PFSK-1 (cell line): ENCODE measurements around the gene ADCY1.

Experiments used
- POLR2AphosphoS5 ChIP-seq: IDR thresholded peaks from 2 replicates; pipeline ENCODE4 v1.6.1; 2012; ENCODE audit warnings: low read depth, mild to moderate bottlenecking, control low read depth, low read length, moderate library complexity
- SIN3A ChIP-seq: IDR thresholded peaks from 2 replicates; pipeline ENCODE4 v1.6.1; 2012; ENCODE audit warnings: mild to moderate bottlenecking, low read length, moderate library complexity, borderline replicate concordance; ENCODE audit not compliant: insufficient read depth
- TAF1 ChIP-seq: IDR thresholded peaks from 2 replicates; pipeline ENCODE4 v1.6.1; 2012; ENCODE audit warnings: low read length, control low read depth, borderline replicate concordance; ENCODE audit not compliant: insufficient read depth

DNA sequence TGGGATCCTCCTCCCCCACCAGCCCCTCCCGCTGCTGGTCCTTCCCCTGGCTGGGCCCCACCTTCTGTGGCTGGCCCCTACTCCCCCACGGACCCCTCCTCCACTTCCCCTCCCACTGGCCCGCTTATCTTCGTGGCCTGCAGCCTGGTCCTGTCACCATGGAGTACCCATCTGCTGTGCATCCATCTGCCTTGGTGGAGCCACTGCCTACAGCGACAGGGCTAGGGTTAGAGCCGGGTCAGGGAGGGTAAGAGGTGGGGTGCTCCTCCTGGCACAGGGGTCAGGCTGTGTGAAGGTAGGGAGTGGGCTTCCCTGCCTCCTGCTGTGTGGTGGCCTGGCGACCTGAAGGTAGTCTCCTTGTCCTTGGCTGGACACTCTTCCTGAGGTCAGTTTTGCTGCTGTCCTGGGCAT is 5.2 kb downstream of the ADCY1 start:
- TF ChIP-seq POLR2AphosphoS5 (no peak), TAF1 (no peak), SIN3A (no peak)
